ENCODE measurements around the gene DNAAF9. TPM values are rescaled to one million over a fixed set of nuclear protein-coding genes. Genes with fewer than 3 reads are reported as not detected.

DNAAF9 gene
- total RNA-seq, 1 experiment from 2014 or later = 4.6 TPM

- RAD21 ChIA-PET (ENCODE audit: low non-redundant PET in 1 of 2, low total read pairs in 2 of 2, uncharacterized antibody in 2 of 2, unreplicated experiment in 2 of 2) = no interaction called here
- no peak overlapping the region for H3K4me2 ChIP-seq (ENCODE audit: low read length)
- ATAC-seq = no peak
These were observed 39.3 kb upstream of the DNAAF9 start for GRCh38 chr20:3446779-3447178.

GRCh38 chr20:3436864-3437574 is 29.6 kb upstream of the DNAAF9 start:
- RAD21 ChIA-PET (ENCODE audit: low non-redundant PET in 1 of 2, low total read pairs in 2 of 2, uncharacterized antibody in 2 of 2, unreplicated experiment in 2 of 2) = no interaction called here
- CTCF ChIA-PET = no interaction called here
- ATAC-seq = no peak

More at GRCh38 chr20:3446779-3447178, 39.3 kb upstream of the DNAAF9 start:
- DNase-seq (ENCODE audit: low read depth, low spot score) = peak; percentile 6
- no TSS peak for BruUV-seq (replicated peaks)
- Histone ChIP-seq H3K27me3 (ENCODE audit: insufficient read depth, low read length) (no peaks in the 10 kb centered on the region), H3K9ac (ENCODE audit: low read length) (no peak overlapping the region), H3K4me1 (ENCODE audit: control insufficient read depth in 1 of 2, insufficient read depth in 2 of 2, low read length in 2 of 2) (peaks cover 0 to 3% of the 10 kb centered on the region in 2 experiments; a peak in 1 of 4 replicates), H3K9me3 (ENCODE audit: control insufficient read depth in 1 of 2, insufficient read depth in 1 of 2, low read depth in 1 of 2, low read length in 2 of 2) (no peaks in the 10 kb centered on the region), H3K79me2 (ENCODE audit: insufficient read depth, low read length) (no peaks in the 10 kb centered on the region), H4K20me1 (ENCODE audit: insufficient read depth) (no peaks in the 10 kb centered on the region), H3K27ac (ENCODE audit: low read depth, low read length) (no peak overlapping the region), H2AFZ (ENCODE audit: low read depth, low read length, poor library complexity, severe bottlenecking) (no peak overlapping the region), H3K4me3 (replicated peaks in 1 of 2; ENCODE audit: low read depth in 1 of 2, low read length in 2 of 2) (no peak overlapping the region), H3K36me3 (ENCODE audit: control insufficient read depth in 1 of 2, insufficient read depth in 2 of 2, low read length in 2 of 2) (no peaks in the 10 kb centered on the region), H3K9me2 (ENCODE audit: insufficient read depth) (no peaks in the 10 kb centered on the region)
- intact Hi-C loops (cut with micrococcal nuclease) = no loop called here
- POLR2A ChIA-PET = no interaction called here
- no peak for TF ChIP-seq YY1 (IDR thresholded peaks at IDR 0.05; ENCODE audit: extremely low read depth, insufficient replicate concordance, low read depth, low read length)
- no peak for TF ChIP-seq ZFX (IDR thresholded peaks at IDR 0.05)
- TF ChIP-seq POLR2A (IDR thresholded peaks at IDR 0.05; ENCODE audit: borderline replicate concordance, extremely low read depth, insufficient read depth, insufficient read length) = no peak
- CTCF ChIA-PET = no interaction called here

More at GRCh38 chr20:3436864-3437574, 29.6 kb upstream of the DNAAF9 start:
- no TSS peak for BruUV-seq (replicated peaks)
- Histone ChIP-seq H3K4me2 (ENCODE audit: low read length) (no peak overlapping the region), H3K4me1 (ENCODE audit: control insufficient read depth in 1 of 2, insufficient read depth in 2 of 2, low read length in 2 of 2) (no peaks in the 10 kb centered on the region), H3K27ac (ENCODE audit: low read depth, low read length) (no peak overlapping the region), H2AFZ (ENCODE audit: low read depth, low read length, poor library complexity, severe bottlenecking) (no peak overlapping the region), H3K79me2 (ENCODE audit: insufficient read depth, low read length) (no peaks in the 10 kb centered on the region), H3K9ac (ENCODE audit: low read length) (no peak overlapping the region), H3K27me3 (ENCODE audit: insufficient read depth, low read length) (no peaks in the 10 kb centered on the region), H3K4me3 (replicated peaks in 1 of 2; ENCODE audit: low read depth in 1 of 2, low read length in 2 of 2) (no peak overlapping the region), H3K9me3 (ENCODE audit: control insufficient read depth in 1 of 2, insufficient read depth in 1 of 2, low read depth in 1 of 2, low read length in 2 of 2) (no peaks in the 10 kb centered on the region), H3K9me2 (ENCODE audit: insufficient read depth) (no peaks in the 10 kb centered on the region), H4K20me1 (ENCODE audit: insufficient read depth) (no peaks in the 10 kb centered on the region), H3K36me3 (ENCODE audit: control insufficient read depth in 1 of 2, insufficient read depth in 2 of 2, low read length in 2 of 2) (no peaks in the 10 kb centered on the region)
- POLR2A ChIA-PET = no interaction called here
- intact Hi-C loops (cut with micrococcal nuclease) = no loop called here
- no peak for TF ChIP-seq ZBTB33 (IDR thresholded peaks at IDR 0.05; ENCODE audit: extremely low read depth, insufficient replicate concordance, low read length)
- no peak for TF ChIP-seq RAD21 (IDR thresholded peaks at IDR 0.05; ENCODE audit: low read depth)
- no peak for DNase-seq (ENCODE audit: low read depth, low spot score)
